Measurements from ENCODE around the gene NDUFC2.

NDUFC2 gene

DNA sequence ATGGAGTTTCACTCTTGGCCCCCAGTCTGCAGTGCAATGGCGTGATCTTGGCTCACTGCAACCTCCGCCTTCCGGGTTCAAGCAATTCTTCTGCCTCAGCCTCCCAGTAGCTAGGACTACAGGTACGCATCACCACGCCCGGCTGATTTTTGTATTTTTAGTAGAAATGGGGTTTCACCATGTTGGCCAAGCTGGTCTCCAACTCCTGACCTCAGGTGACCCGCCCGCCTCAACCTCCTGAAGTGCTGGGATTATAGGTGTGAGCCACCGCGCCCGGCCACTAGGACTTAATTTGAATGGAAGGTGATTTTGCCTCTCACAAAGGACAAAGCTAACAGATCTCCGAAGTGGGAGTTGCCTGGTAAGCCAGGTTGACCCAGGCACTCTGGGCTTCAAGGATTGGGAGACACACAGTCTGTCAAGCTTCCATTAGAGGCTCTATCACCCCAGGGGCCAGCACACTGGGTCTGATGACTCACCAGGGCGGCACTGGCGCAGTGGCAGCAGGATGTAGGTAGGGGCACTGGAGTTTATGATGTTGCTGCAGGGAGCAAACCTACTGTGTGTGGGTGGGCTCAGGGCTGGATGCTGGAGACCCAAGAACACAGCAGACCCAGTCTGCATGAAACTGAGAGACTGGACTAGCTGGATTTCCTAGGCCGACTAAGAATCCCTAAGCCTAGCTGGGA lies 38.8 kb downstream of the NDUFC2 start:
- Histone ChIP-seq H3K9ac (no peak overlapping the region), H3K36me3 (ENCODE audit: insufficient read depth) (no peaks in the 10 kb centered on the region), H3K4me2 (no peak overlapping the region), H4K20me1 (ENCODE audit: insufficient read depth) (no peaks in the 10 kb centered on the region), H3K79me2 (ENCODE audit: insufficient read depth, low read depth) (no peaks in the 10 kb centered on the region), H3K4me1 (ENCODE audit: low read depth, poor library complexity, severe bottlenecking) (peaks cover 27% of the 10 kb centered on the region), H3K27ac (no peak overlapping the region), H2AFZ (ENCODE audit: low read depth) (no peak overlapping the region), H3K27me3 (ENCODE audit: insufficient read depth, low read depth) (no peaks in the 10 kb centered on the region), H3K4me3 (IDR thresholded peaks at IDR 0.05; ENCODE audit: insufficient read depth, low read depth, low read length) (no peak overlapping the region)
- TF ChIP-seq, protein P1, sequence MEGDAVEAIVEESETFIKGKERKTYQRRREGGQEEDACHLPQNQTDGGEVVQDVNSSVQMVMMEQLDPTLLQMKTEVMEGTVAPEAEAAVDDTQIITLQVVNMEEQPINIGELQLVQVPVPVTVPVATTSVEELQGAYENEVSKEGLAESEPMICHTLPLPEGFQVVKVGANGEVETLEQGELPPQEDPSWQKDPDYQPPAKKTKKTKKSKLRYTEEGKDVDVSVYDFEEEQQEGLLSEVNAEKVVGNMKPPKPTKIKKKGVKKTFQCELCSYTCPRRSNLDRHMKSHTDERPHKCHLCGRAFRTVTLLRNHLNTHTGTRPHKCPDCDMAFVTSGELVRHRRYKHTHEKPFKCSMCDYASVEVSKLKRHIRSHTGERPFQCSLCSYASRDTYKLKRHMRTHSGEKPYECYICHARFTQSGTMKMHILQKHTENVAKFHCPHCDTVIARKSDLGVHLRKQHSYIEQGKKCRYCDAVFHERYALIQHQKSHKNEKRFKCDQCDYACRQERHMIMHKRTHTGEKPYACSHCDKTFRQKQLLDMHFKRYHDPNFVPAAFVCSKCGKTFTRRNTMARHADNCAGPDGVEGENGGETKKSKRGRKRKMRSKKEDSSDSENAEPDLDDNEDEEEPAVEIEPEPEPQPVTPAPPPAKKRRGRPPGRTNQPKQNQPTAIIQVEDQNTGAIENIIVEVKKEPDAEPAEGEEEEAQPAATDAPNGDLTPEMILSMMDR (conservative IDR thresholded peaks at IDR 0.05; ENCODE audit: low read depth, low read length), result no peak

DNA sequence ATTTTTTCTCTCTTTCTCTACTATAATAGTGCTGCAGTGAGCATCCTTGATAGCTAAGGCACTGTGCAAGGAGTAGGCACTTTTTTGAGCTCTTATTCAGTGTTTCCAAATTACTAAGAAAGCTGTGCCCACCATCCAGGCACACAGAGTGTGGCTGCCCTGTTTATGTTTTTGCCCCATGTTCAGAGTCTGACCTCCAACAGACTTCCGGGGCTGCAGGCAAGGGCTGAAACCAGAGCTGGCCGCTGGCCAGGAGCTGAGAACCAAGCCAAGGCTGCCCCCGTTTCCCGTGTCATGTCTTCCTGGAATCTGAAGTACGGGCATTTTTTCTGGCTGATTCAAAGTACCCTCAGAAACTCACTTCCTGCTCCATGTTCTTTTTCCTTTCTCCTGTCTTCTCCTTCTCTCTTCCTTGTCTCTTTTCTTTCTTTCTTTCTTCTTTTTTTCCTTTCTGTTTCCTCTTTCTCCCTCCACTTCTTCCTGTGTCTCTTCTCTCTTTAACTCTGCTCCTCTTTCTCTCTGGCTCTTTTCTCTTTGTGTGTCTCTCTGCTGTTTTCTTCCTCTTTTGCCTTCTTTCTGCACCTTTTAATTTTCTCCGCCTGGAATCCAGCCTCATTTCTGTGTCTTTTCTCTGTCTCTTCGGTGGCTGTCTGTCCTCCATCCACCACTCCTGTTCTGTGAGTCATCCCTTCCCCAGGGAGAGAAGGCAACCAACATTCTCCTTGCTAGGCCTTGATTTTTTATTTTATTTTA lies 39.6 kb downstream of the NDUFC2 start:
- Histone ChIP-seq H4K20me1 (ENCODE audit: insufficient read depth) (no peaks in the 10 kb centered on the region), H3K36me3 (ENCODE audit: insufficient read depth) (no peaks in the 10 kb centered on the region), H3K9ac (peak overlapping the region; percentile 18; the same call in 1 of the 2 replicates), H3K4me3 (IDR thresholded peaks at IDR 0.05; ENCODE audit: insufficient read depth, low read depth, low read length) (no peak overlapping the region), H3K79me2 (ENCODE audit: insufficient read depth, low read depth) (no peaks in the 10 kb centered on the region), H2AFZ (ENCODE audit: low read depth) (peak overlapping the region; percentile 89), H3K4me2 (peak overlapping the region; percentile 50), H3K27me3 (ENCODE audit: insufficient read depth, low read depth) (no peaks in the 10 kb centered on the region), H3K4me1 (ENCODE audit: low read depth, poor library complexity, severe bottlenecking) (peaks cover 20% of the 10 kb centered on the region), H3K27ac (peak overlapping the region; percentile 50)
- TF ChIP-seq, protein P1 (conservative IDR thresholded peaks at IDR 0.05; ENCODE audit: low read depth, low read length), result no peak

DNA sequence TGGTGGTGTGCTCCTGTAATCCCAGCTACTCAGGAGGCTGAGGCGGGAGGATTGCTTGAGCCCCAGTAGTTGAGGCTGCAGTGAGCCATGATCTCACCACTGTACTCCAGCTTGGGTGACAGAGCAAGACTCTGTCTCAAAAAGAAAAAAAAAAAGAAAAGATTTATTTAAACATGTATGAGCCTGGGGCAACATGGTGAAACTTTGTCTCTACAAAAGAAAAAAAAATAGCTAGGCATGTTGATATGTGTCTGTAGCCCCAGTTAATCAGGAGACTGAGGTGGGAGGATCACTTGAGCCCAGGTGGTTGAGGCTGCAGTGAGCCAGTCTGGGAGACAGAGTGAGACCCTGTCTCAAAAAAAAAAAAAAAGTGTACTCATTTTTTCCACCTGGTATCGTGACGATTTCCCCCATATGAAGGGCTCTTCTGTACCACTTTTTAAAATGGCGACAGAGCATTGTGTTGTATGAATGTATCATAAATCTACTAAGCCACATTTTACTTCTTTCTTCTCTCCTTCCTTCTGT lies 40.2 kb downstream of the NDUFC2 start:
- Histone ChIP-seq H2AFZ (ENCODE audit: low read depth) (peak overlapping the region; percentile 89), H3K4me3 (IDR thresholded peaks at IDR 0.05; ENCODE audit: insufficient read depth, low read depth, low read length) (no peak overlapping the region), H3K9ac (peak overlapping the region; percentile 18; the same call in 1 of the 2 replicates), H3K79me2 (ENCODE audit: insufficient read depth, low read depth) (no peaks in the 10 kb centered on the region), H3K4me1 (ENCODE audit: low read depth, poor library complexity, severe bottlenecking) (peaks cover 19% of the 10 kb centered on the region), H3K27ac (peak overlapping the region; percentile 50), H3K4me2 (peak overlapping the region; percentile 50), H3K27me3 (ENCODE audit: insufficient read depth, low read depth) (no peaks in the 10 kb centered on the region), H3K36me3 (ENCODE audit: insufficient read depth) (no peaks in the 10 kb centered on the region), H4K20me1 (ENCODE audit: insufficient read depth) (no peaks in the 10 kb centered on the region)
- TF ChIP-seq, protein P1 (conservative IDR thresholded peaks at IDR 0.05; ENCODE audit: low read depth, low read length), result no peak

DNA sequence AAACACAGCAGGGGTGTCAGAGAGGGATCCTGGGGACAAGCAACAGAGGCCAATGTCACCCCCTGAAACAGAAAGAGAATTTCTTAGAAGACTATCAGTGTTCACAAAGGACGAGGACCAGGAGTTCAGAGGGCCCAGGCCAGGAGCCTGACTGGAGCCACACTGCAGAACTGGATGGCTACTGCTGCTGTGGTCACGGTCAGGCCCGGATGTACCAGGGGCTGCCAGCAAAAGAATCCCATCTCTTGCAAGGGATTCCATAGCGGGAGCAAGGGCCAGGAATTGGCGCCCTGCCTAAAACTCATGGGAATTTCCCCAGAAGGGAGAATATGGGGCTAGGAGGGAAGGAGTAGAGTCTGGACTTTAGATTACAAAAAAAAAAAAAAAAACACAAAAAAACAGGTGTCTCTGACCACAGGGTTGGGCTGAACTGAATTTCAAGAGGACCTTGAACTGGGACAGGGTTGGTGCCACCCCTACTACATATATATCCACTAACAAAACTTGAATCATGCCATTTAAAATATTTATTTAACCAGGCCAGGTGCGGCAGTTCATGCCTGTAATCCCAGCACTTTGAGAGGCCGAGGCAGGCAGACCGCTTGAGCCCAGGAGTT lies 40.9 kb downstream of the NDUFC2 start:
- no peaks in the 10 kb centered on the region for H3K79me2 ChIP-seq (ENCODE audit: insufficient read depth, low read depth)
- H3K4me1 ChIP-seq (ENCODE audit: low read depth, poor library complexity, severe bottlenecking), result peaks cover 19% of the 10 kb centered on the region
- H3K4me2 ChIP-seq, result peak overlapping the region; percentile 50; the same call in 1 of the 2 replicates
- H3K36me3 ChIP-seq (ENCODE audit: insufficient read depth), result no peaks in the 10 kb centered on the region
- no peaks in the 10 kb centered on the region for H4K20me1 ChIP-seq (ENCODE audit: insufficient read depth)
- peak overlapping the region; percentile 50; the same call in 1 of the 2 replicates for H3K27ac ChIP-seq
- no peaks in the 10 kb centered on the region for H3K27me3 ChIP-seq (ENCODE audit: insufficient read depth, low read depth)
- peak overlapping the region; percentile 89 for H2AFZ ChIP-seq (ENCODE audit: low read depth)
- no peak overlapping the region for H3K9ac ChIP-seq
- H3K4me3 ChIP-seq (IDR thresholded peaks at IDR 0.05; ENCODE audit: insufficient read depth, low read depth, low read length), result no peak overlapping the region
- TF ChIP-seq, protein P1 (conservative IDR thresholded peaks at IDR 0.05; ENCODE audit: low read depth, low read length), result no peak
